ENCODE results near the gene TBRG4.

Gene TBRG4

DNA sequence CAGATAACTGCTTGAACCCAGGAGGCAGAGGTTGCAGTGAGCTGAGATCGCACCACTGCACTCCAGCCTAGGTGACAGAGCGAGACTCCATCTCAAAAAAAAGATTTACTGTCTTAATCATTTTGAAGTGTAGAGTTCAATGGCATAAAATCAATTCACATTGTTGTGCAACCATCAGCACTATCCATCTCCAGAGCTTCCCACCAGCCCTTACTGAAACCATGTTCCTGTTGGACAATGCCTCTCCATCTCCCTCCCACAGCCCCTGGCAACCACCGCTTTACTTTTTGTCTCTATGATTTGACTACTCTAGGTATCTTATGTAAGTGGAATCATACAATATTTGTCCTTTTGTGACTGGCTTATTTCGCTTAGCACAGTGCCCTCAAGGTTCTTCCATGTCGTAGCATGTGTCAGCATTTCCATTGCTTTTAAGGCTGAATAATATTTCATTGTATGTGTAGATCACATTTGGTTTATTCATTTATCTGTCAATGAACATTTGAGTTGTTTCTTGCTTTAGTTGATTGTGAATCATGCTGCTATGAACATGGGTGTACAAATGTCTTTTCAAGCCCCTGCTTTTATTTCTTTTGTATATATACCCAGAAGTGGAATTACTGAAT is 55.8 kb downstream of the TBRG4 start:
- Mint-ChIP-seq H3K27me3 (no peaks in the 10 kb centered on the region), H3K9me3 (no peaks in the 10 kb centered on the region), H3K4me3 (no peak overlapping the region), H3K4me1 (ENCODE audit: low read depth) (peaks cover 73% of the 10 kb centered on the region), H3K27ac (peak overlapping the region; percentile 78), H3K36me3 (ENCODE audit: low read depth) (peaks cover 69% of the 10 kb centered on the region)
- DNase-seq: peak; percentile 20

DNA sequence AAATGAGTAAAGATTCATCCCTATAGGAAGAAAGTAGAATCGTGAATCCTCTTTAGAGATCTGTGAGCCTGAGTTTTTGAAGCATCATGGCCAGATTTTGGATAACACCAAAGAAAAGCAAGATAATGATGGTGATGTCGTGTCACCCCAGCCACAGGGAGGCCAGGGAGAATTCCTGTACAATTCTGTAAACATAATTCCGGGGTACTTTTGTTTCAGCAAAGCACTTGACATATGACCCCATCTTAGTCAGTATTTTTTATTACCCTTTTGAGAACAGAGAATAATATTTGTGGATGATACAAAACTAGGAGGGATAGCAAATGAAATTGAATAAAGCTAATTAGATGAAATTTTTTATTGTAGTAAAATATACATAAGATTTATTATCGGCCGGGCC is 56.5 kb downstream of the TBRG4 start:
- Mint-ChIP-seq H3K27ac (peak overlapping the region; percentile 86), H3K9me3 (no peaks in the 10 kb centered on the region), H3K27me3 (no peaks in the 10 kb centered on the region), H3K4me3 (no peak overlapping the region), H3K4me1 (ENCODE audit: low read depth) (peaks cover 73% of the 10 kb centered on the region), H3K36me3 (ENCODE audit: low read depth) (peaks cover 70% of the 10 kb centered on the region)
- DNase-seq: no peak

DNA sequence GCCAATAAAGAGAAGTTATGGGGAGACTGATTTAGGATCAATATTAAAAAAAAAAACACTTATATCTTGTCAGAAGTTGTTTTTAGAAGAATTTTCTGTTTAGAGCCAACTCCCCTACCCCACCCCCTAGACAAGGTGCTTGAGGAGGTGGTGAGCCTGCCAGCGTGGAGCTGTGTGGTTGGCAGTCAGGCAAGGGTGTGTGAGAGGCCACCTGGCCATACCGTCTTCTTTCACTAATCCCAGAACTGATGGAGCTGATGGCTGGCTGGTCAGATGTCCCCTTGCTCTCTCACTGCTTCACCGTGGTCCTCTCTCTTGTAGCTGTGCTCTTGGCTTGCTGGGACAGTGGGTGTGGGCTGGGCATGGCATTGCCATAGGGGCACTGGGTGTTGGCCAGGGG is 57.1 kb downstream of the TBRG4 start:
- Mint-ChIP-seq H3K36me3 (ENCODE audit: low read depth) (peaks cover 71% of the 10 kb centered on the region), H3K27ac (peak overlapping the region; percentile 86), H3K9me3 (no peaks in the 10 kb centered on the region), H3K4me1 (ENCODE audit: low read depth) (peaks cover 70% of the 10 kb centered on the region), H3K27me3 (no peaks in the 10 kb centered on the region), H3K4me3 (no peak overlapping the region)
- peak; percentile 22 for DNase-seq

- Mint-ChIP-seq H3K9me3 (no peaks in the 10 kb centered on the region), H3K4me1 (ENCODE audit: low read depth) (peaks cover 72% of the 10 kb centered on the region), H3K27me3 (no peaks in the 10 kb centered on the region), H3K27ac (peak overlapping the region; percentile 55), H3K36me3 (ENCODE audit: low read depth) (peaks cover 75% of the 10 kb centered on the region), H3K4me3 (no peak overlapping the region)
- DNase-seq: peak; percentile 20
These were observed 57.6 kb downstream of the TBRG4 start for GRCh38 chr7:45053941-45054340.

DNA sequence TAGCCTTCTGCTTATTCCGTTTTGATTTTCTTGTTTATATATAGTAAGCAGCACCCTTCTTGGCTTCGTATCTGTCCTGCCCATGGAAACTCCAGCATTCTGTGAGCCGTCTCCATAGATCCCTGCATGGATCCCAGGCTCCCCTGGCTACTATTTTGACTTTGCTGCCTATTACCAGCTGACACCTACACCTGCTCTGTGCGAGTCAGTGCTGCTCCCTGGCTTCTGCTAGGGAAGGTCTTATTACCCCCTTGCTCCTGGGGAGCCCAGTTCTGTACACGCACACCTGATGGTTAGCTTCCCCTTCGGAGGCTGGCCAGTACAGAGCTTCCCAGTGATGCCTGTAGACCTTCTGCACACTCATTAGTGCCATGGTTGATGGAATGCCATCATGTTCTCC is 58.1 kb downstream of the TBRG4 start:
- Mint-ChIP-seq H3K4me1 (ENCODE audit: low read depth) (peaks cover 75% of the 10 kb centered on the region), H3K27me3 (no peaks in the 10 kb centered on the region), H3K27ac (peak overlapping the region; percentile 55), H3K4me3 (no peak overlapping the region), H3K9me3 (no peaks in the 10 kb centered on the region), H3K36me3 (ENCODE audit: low read depth) (peaks cover 79% of the 10 kb centered on the region)
- DNase-seq: peak; percentile 15

GRCh38 chr7:45052011-45052410 is 59.5 kb downstream of the TBRG4 start:
- Mint-ChIP-seq H3K4me3 (no peak overlapping the region), H3K9me3 (no peaks in the 10 kb centered on the region), H3K27ac (peak overlapping the region; percentile 75), H3K4me1 (ENCODE audit: low read depth) (peaks cover 74% of the 10 kb centered on the region), H3K27me3 (no peaks in the 10 kb centered on the region), H3K36me3 (ENCODE audit: low read depth) (peaks cover 78% of the 10 kb centered on the region)
- peak; percentile 9 for DNase-seq

- Mint-ChIP-seq H3K27ac (peak overlapping the region; percentile 22), H3K27me3 (no peaks in the 10 kb centered on the region), H3K9me3 (no peaks in the 10 kb centered on the region), H3K4me3 (no peak overlapping the region), H3K36me3 (ENCODE audit: low read depth) (peaks cover 82% of the 10 kb centered on the region), H3K4me1 (ENCODE audit: low read depth) (peaks cover 72% of the 10 kb centered on the region)
- DNase-seq: no peak
These were observed 61.3 kb downstream of the TBRG4 start for GRCh38 chr7:45050198-45050597.

Measured in activated T-cell treated with anti-CD3 and anti-CD28 coated beads, Interleukin-2, amount 50 U/mL, for 24 hours (primary cell).